HG03469 (cell line): ENCODE results near the gene TDRD12.
"Not testable (repeated sequence)": the region's sequence is repeated elsewhere in the genome, so short reads cannot be mapped to it uniquely, and the experiment has no call there.

Experiments used
- ATAC-seq: cut with Tn5 transposase; IDR thresholded peaks from one replicate; pipeline ENCODE4 v1.9.1; 2021; ENCODE audit warnings: mild to moderate bottlenecking, moderate library complexity, moderate number of reproducible peaks; ENCODE audit not compliant: unreplicated experiment

TDRD12 gene

DNA sequence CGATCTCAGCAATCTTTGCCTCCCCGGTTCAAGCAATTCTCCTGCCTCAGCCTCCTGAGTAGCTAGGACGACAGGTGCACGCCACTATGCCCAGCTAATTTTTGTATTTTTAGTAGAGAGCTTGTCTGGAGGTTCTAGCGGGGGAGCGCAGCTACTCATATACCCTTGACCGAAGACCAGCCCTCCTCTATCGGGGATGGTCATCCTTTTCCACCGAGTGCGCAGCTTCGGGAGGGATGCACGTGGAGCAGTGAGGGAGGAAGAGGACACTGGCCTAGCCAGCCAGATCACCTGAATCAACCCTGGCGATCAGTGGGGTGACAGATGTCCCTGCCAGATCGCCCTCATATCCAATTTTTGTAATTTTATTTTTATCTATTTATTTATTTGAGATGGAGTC lies 143.2 kb downstream of the TDRD12 start:
- no peak for ATAC-seq

DNA sequence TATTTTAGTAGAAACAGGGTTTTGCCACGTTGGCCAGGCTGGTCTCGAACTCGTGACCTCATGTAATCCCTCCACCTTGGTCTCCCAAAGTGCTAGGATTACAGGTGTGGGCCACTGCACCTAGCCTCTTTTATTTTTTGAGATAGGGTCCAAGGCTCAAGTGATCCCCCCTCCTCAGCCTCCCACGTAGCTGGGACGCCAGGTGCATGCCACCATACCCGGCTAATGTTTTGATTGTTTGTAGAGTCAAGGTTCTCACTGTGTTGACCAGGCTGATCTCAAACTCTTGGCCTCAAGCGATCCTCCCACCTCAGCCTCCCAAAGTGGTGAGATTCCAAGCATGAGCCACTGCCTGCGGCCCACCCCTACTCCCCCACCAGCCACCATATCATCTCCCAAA lies 143.7 kb downstream of the TDRD12 start:
- ATAC-seq, result no peak

DNA sequence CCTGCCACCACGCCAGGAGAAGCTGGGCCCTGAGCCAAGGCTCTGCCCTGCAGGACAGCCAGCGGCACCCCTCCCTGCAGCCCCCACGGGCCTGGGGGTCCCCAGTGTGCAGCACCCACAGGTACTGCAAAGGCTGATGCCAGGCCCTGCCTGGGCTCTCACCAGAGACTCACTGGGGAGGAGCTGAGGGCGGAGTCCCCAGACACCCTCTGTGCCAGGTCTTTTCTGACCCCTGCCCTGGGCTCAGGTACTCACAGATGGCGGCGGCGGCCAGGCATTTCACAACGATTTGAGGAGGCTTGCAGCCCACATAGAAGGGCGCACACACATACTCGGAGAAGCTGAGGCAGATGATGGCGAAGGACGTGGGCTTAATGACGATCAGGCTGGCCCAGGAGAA lies 144.3 kb downstream of the TDRD12 start:
- ATAC-seq, result no peak

- no peak for ATAC-seq
Measured at GRCh38 chr19:32864318-32865007, 144.9 kb downstream of the TDRD12 start.

DNA sequence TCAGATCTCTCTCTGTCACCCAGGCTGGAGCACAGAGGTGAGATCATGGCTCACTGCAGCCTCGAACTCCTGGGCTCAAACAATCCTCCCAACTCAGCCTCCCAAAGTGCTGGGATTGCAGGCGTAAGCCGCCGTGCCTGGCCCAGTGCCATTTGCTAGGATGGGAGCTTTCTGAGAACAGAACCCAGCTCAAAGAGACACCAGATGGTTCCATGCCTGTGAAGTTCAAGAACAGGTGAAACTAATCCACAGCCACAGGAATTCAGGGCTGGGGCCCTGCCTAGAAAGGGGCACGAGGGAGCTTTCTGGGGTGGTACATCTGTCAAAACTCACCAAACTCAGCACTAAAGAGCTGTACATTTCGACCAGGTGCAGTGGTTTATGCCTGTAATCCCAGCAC lies 145.8 kb downstream of the TDRD12 start:
- ATAC-seq, result no peak

DNA sequence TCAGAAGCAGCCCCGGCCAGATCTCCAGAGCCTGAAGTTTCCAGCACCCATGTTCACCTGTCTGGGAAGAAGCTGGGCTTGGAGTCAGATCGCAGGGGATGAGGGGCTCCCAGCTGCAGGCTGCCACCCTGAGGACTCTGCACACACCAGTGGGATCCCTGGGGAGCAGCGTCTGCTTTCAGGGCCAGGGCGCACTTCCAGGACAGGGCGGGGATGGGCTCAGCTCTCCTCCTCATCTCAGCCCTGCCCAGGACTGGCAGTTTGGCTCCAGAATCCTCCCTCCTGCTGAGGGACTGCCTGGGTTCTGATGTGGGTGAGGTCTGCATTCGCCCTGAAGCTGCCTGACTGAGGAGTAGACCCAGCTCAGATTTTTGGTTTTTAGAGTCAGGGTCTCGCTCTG lies 146.5 kb downstream of the TDRD12 start:
- ATAC-seq, result no peak

DNA sequence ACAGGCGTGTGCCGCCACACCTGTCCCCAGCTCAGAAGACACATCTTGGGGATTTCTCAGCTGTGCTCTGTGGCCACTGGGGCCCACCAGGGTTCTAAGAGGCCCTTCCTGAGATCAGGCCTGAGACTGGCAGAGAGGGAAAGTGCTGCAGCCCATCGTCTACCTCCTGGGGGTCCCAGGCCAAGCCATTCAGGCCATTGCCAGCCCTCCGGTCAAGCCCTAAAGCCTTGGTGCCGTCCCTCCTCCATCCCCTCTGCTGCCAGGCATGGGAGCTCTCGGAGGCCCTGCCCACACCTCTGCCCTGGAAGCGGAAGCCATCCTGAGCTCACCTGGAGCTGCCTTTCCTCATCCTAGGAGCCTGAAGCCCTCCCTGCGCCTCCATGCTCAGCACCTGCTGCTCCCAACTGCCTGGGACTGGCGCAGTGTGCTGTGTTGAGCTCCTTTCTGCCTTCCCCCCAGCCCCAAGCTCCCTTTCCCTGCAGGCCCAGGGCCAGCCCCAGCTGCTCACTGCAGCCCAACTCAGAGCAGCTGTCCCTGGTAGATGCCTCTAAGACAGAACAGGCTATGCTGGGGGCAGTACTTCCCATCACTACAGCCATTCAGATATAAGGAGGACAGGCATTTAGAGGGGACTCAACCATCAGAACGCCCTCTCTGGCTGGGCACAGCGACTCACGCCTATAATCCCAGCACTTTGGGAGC lies 147.1 kb downstream of the TDRD12 start:
- ATAC-seq, result no peak

- not testable (repeated sequence) for ATAC-seq
Measured at GRCh38 chr19:32867436-32867835, 147.9 kb downstream of the TDRD12 start.

DNA sequence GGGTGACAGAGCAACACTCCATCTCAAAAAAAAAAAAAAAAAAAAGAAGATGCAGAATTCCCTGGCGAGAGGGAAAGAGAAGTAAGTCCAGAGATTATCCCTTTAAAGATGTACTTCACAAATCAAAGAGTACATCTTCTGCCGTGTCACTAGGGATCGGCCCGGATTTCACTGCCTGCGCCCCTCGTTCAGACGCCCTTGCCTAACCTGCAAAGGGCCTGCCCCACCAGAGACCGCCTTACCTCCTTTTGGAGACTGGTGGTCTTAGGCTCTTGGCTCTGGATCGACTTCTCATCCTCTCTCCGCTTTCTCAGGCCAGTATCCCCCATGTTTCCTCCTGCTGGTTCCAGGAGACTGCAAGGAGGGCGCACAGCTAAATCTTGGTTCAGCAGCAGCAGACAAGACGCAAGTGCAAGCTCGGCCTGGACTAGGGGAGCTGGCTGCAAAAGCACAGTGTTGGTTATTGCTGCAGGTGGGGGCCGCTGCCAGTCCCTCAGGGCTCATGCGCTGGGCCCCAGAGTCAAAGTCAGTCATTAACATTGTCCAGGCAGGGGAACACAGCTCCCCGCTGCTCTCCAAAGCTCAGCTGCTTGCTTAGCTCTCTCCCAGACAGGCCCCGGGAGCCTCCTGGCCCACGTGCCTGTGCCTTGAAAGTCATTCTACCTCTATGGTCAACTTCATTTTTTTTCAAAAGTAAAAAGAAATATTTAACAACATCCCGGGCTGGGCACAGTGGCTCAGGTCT lies 148.8 kb downstream of the TDRD12 start:
- no peak for ATAC-seq

DNA sequence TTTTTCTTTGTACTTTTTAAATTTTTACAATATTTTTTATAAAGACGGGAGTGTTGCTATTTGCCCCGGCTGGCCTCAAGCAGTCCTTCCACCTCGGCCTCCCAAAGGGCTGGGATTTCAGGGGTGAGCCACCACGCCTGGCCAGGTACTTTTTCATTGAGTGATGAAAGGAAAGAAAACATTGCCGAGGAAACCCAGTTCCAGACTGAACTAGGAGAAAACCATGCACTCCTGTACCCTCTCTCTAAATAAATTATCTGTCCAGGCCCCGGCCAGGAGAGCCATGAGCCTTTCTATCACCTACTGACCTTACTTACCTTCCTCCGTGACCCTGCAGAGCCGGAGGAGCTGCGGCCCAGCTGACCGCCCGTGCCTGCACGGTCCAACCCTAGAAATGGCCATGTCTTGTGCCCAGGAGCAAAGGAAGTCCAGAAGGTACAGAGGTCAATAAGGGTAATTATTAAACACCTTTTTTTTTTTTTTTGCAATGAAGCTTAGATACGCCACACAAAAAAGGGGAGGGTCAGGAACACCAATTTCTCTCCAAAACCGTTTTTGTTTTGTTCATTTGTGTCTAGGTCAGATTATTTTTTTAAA lies 149.9 kb downstream of the TDRD12 start, which contains the start of gene SLC7A9:
SLC7A9 (minus strand) TSS at position 399 of the 597 bp plus-strand sequence. CDS start 1,233 bp downstream, outside the sequence.
- ATAC-seq, result no peak

- no peak for ATAC-seq
Measured at GRCh38 chr19:32869966-32870573, 150.5 kb downstream of the TDRD12 start.

GRCh38 chr19:32870981-32871451 lies 151.4 kb downstream of the TDRD12 start:
- ATAC-seq, result no peak

GRCh38 chr19:32872391-32872790 lies 152.8 kb downstream of the TDRD12 start:
- no peak for ATAC-seq

DNA sequence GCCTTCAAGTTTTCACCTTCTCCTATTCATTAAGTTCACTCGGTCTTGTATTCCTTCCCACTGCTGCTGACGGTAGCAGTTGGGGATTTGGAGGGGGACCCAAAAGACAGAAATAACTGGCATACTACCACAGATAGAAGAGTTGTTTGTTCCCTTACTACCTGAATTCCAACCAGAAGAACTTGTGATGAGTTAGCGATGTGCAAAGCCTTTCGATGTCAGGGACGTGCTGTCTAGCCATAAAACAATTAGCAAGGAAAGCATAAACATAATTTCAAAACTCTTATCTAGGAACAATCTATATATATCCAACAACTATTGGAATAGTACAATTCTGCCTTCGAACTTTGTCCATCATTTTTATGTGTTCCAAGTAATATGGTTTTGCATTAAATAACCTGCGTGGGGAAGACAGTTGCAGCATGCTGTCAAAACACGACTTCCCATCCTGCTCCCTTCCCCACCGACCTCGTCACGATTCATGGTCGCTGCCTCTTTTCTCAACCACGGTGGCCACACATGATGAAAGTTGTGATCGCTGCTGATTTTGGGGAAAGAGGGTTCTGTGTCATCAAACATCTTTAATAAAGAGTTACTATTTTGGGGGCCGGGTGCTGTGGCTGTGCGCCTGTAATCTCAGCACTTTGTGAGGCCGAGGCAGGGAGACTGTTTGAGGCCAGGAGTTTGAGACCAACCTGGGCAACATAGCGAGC lies 153.8 kb downstream of the TDRD12 start:
- ATAC-seq, result no peak

GRCh38 chr19:32874605-32875004 lies 155.0 kb downstream of the TDRD12 start:
- no peak for ATAC-seq

- no peak for ATAC-seq
Measured at GRCh38 chr19:32875428-32875827, 155.9 kb downstream of the TDRD12 start.

GRCh38 chr19:32876236-32876918 lies 156.8 kb downstream of the TDRD12 start:
- ATAC-seq, result no peak

DNA sequence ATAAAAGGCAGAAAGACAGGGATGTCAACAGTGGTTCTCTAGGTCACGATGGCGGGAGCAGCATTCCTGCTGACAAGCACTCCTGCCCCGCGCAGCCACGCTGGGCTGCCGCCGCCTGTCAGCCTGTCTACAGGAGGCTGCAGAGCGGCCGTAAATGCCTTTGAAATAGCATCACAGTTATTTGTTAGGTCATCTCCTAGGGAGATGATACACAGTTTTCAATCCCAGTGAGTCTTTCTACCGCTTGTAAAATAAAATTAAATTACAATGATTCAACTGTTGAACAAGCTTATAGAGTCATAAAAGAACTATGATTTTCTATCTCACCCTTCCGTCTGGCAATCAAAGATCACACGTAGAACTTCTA lies 157.3 kb downstream of the TDRD12 start:
- ATAC-seq, result no peak
